K562 (cell line): Measurements from ENCODE around the gene ZNF474. TPM values are rescaled to one million over a fixed set of nuclear protein-coding genes. Genes with fewer than 3 reads are reported as not detected.

Source experiments
- CHD4 ChIP-seq: fragments of 200-600 bp; sonication (generic); IDR thresholded peaks from 3 replicates; pipeline ENCODE4 v1.6.1; 2012; ENCODE audit warnings: low read depth, mild to moderate bottlenecking, mixed read lengths, low read length, inconsistent platforms; ENCODE audit not compliant: insufficient read depth, insufficient replicate concordance, poor library complexity, severe bottlenecking
- ELF1 ChIP-seq: fragments of 200-800 bp; sonication (Bioruptor generic); IDR thresholded peaks from 2 replicates; pipeline ENCODE4 v1.6.1; 2016; ENCODE audit warnings: missing genetic modification characterization, missing compliant biosample characterization
- FIP1L1 ChIP-seq: fragments of 200-400 bp; formaldehyde crosslinking; IDR thresholded peaks from 2 replicates; pipeline ENCODE4 v1.6.1; 2018; ENCODE audit warnings: mild to moderate bottlenecking, low read depth, low read length; ENCODE audit not compliant: poor library complexity, severe bottlenecking
- FOS ChIP-seq: IDR thresholded peaks from 3 replicates; pipeline ENCODE4 v1.6.1; 2011; ENCODE audit not compliant: insufficient read length; ENCODE audit errors: extremely low read depth
- FOXA3 ChIP-seq, 2 experiments: fragments of 450-650 bp in 1 of 2; sonication (generic) in 1 of 2; formaldehyde crosslinking; IDR thresholded peaks in 1 of 2; conservative IDR thresholded peaks in 1 of 2; 2 replicates each; pipeline versions ENCODE4 v1.4.0 to v1.8.0; 2020 to 2022; ENCODE audit warnings: mild to moderate bottlenecking in 2 of 2, missing genetic modification reagents in 1 of 2
- FOXM1 ChIP-seq, 2 experiments: fragments of 450-650 bp in 1 of 2; sonication (generic) in 1 of 2; formaldehyde crosslinking in 1 of 2; IDR thresholded peaks; 2 replicates each; pipeline versions ENCODE4 v1.6.1 to v1.9.0; 2017 to 2022; ENCODE audit warnings: low read depth in 2 of 2, mild to moderate bottlenecking in 2 of 2, missing genetic modification reagents in 1 of 2, moderate library complexity in 1 of 2
- HLTF ChIP-seq: fragments of 450-650 bp; IDR thresholded peaks from 2 replicates; pipeline ENCODE4 v1.6.1; 2016
- KDM1A ChIP-seq, 2 experiments: fragments of 450-650 bp; IDR thresholded peaks; 2 replicates each; pipeline ENCODE4 v1.6.1; 2016; ENCODE audit warnings: mild to moderate bottlenecking in 2 of 2
- NBN ChIP-seq: fragments of 450-650 bp; IDR thresholded peaks from 2 replicates; pipeline ENCODE4 v1.6.1; 2016; ENCODE audit warnings: low read depth, mild to moderate bottlenecking
- NCOA2 ChIP-seq, 2 experiments: fragments of 450-650 bp; IDR thresholded peaks; 2 replicates each; pipeline ENCODE4 v1.6.1; 2018; ENCODE audit warnings: mild to moderate bottlenecking in 2 of 2, moderate library complexity in 1 of 2; ENCODE audit not compliant: partially characterized antibody in 2 of 2
- NFIX ChIP-seq: fragments of 250-450 bp; sonication (Bioruptor Pico); IDR thresholded peaks from 2 replicates; pipeline ENCODE4 v1.4.0; 2020; ENCODE audit warnings: low read depth, mild to moderate bottlenecking, moderate library complexity
- NR1H2 ChIP-seq: sonication (generic); formaldehyde crosslinking; IDR thresholded peaks from 2 replicates; pipeline ENCODE4 v1.4.0; 2020; ENCODE audit warnings: mild to moderate bottlenecking, missing genetic modification reagents
- PML ChIP-seq: IDR thresholded peaks from 2 replicates; pipeline ENCODE4 v1.6.1; 2012; ENCODE audit warnings: low read length, inconsistent platforms
- POLR2H ChIP-seq: IDR thresholded peaks from 2 replicates; pipeline ENCODE4 v1.6.1; 2016; ENCODE audit warnings: missing genetic modification characterization, low read depth, mild to moderate bottlenecking, control low read depth, missing compliant biosample characterization, moderate library complexity
- POLR3G ChIP-seq: IDR thresholded peaks from 2 replicates; pipeline ENCODE4 v1.6.1; 2011; ENCODE audit not compliant: insufficient read length, insufficient replicate concordance; ENCODE audit errors: extremely low read depth
- RUNX1 ChIP-seq: sonication (generic); IDR thresholded peaks from 2 replicates; pipeline ENCODE4 v1.6.1; 2016; ENCODE audit warnings: antibody characterized with exemption, low read depth
- SMAD3 ChIP-seq: fragments of 450-650 bp; formaldehyde crosslinking; conservative IDR thresholded peaks from 2 replicates; pipeline ENCODE4 v1.4.0; 2020; ENCODE audit warnings: mild to moderate bottlenecking
- SMARCE1 ChIP-seq: fragments of 450-650 bp; IDR thresholded peaks from 2 replicates; pipeline ENCODE4 v1.7.1; 2016; ENCODE audit warnings: mild to moderate bottlenecking
- TAL1 ChIP-seq: fragments of 450-650 bp; IDR thresholded peaks from 2 replicates; pipeline ENCODE4 v1.6.1; 2016; ENCODE audit warnings: mild to moderate bottlenecking
- TFAP4 ChIP-seq: sonication (generic); formaldehyde crosslinking; IDR thresholded peaks from 2 replicates; pipeline ENCODE4 v1.8.0; 2022; ENCODE audit warnings: missing genetic modification reagents, mild to moderate bottlenecking, moderate library complexity, borderline replicate concordance
- THRAP3 ChIP-seq: fragments of 450-650 bp; IDR thresholded peaks from 2 replicates; pipeline ENCODE4 v1.6.1; 2016; ENCODE audit warnings: mild to moderate bottlenecking, inconsistent platforms, borderline replicate concordance
- ZBTB7A ChIP-seq: IDR thresholded peaks from 2 replicates; pipeline ENCODE4 v1.6.1; 2011; ENCODE audit warnings: low read depth, mild to moderate bottlenecking, low read length, moderate library complexity, borderline replicate concordance; ENCODE audit not compliant: control insufficient read depth
- ZNF12 ChIP-seq: sonication (generic); formaldehyde crosslinking; IDR thresholded peaks from 2 replicates; pipeline ENCODE4 v1.4.0; 2020; ENCODE audit warnings: mild to moderate bottlenecking, missing genetic modification reagents
- ZNF124 ChIP-seq: sonication (generic); formaldehyde crosslinking; IDR thresholded peaks from 2 replicates; pipeline ENCODE4 v1.8.1; 2022; ENCODE audit warnings: missing genetic modification reagents
- ZNF217 ChIP-seq: sonication (generic); formaldehyde crosslinking; IDR thresholded peaks from 2 replicates; pipeline ENCODE4 v1.8.0; 2022; ENCODE audit warnings: mild to moderate bottlenecking, missing genetic modification reagents
- ZNF436 ChIP-seq: fragments of 250-450, 450-650 bp; sonication (Bioruptor Pico); formaldehyde crosslinking; IDR thresholded peaks from 2 replicates; pipeline ENCODE4 v1.7.0; 2020; ENCODE audit warnings: mild to moderate bottlenecking
- ZNF551 ChIP-seq: fragments of 250-450 bp; sonication (Bioruptor Pico); IDR thresholded peaks from 2 replicates; pipeline ENCODE4 v1.5.0; 2021; ENCODE audit warnings: mild to moderate bottlenecking, moderate library complexity
- ZNF644 ChIP-seq: fragments of 200-800 bp; sonication (Bioruptor generic); IDR thresholded peaks from 2 replicates; pipeline ENCODE4 v1.6.1; 2016; ENCODE audit warnings: low read depth, missing genetic modification characterization, missing compliant biosample characterization
- ZNF668 ChIP-seq: fragments of 250-450 bp; sonication (Bioruptor Pico); IDR thresholded peaks from 2 replicates; pipeline ENCODE4 v1.8.0; 2022; ENCODE audit warnings: mild to moderate bottlenecking, inconsistent platforms
- polyA plus RNA-seq, 8 experiments: library from polyadenylated mRNA; depleted of rRNA in 4 of 8; stranded (reverse) in 5 of 8; unstranded in 3 of 8; fragments of >200 nt; fragmentation: Nextera tagmentation in 2 of 8; fragmentation: Illumina TruSeq in 1 of 8; extraction: Ambion mirVana in 2 of 8; extraction: Trizol in 1 of 8; gene quantifications; 2 replicates each; pipeline versions ENCODE4 v1.2.1 to v1.2.3, GENCODE V29; 2011 to 2014; ENCODE audit warnings: inconsistent platforms in 1 of 8, missing spikeins in 1 of 8
- total RNA-seq, 7 experiments: library from RNA; depleted of rRNA in 6 of 7; stranded (reverse); fragments of >200 nt in 6 of 7; fragmentation: Illumina TruSeq in 2 of 7; extraction: Trizol in 2 of 7; gene quantifications; 2 replicates each; pipeline versions ENCODE4 v1.2.1 to v1.2.3, GENCODE V29; 2011 to 2021; ENCODE audit warnings: low replicate concordance in 1 of 7

The ZNF474 gene
- total and polyA plus RNA-seq, 9 of the 15 experiments (the other 6 are each of a cell fraction or from before 2014, with no cell fraction given), result 0.16 to 0.62 (median 0.39) TPM

- no peak for TF ChIP-seq TFAP4 (CRISPR knock-in tag)
- TF ChIP-seq CHD4, result no peak
- no peak for TF ChIP-seq POLR2H
- TF ChIP-seq NFIX, result no peak
- TF ChIP-seq HLTF, result peak; percentile 56; the same call in 1 of the 2 replicates
- no peak for TF ChIP-seq RUNX1
- TF ChIP-seq FOXA3 (CRISPR knock-in tag; conservative IDR thresholded peaks at IDR 0.05 in 1 of 2, IDR thresholded peaks at IDR 0.05 in 1 of 2), result no peak
- TF ChIP-seq NR1H2, result no peak
- no peak for TF ChIP-seq ZNF551 (CRISPR knock-in tag)
- TF ChIP-seq ZBTB7A, result no peak
- peak; percentile 87 to 90 for TF ChIP-seq KDM1A (IDR thresholded peaks at IDR 0.05)
- TF ChIP-seq ZNF217 (CRISPR knock-in tag), result no peak
- no peak for TF ChIP-seq ZNF12 (CRISPR knock-in tag)
- peak; percentile 81 for TF ChIP-seq SMARCE1
- no peak for TF ChIP-seq THRAP3
- TF ChIP-seq SMAD3 (CRISPR knock-in tag), result no peak
- TF ChIP-seq PML, result no peak
- TF ChIP-seq TAL1, result peak; percentile 85
- 0 out of 2 replicates have a peak, but pooled peaks have one; percentile 53 for TF ChIP-seq NBN
- TF ChIP-seq ELF1 (tag), result no peak
- no peak for TF ChIP-seq NCOA2 (IDR thresholded peaks at IDR 0.05; ENCODE audit: partially characterized antibody in 2 of 2)
- no peak for TF ChIP-seq ZNF124
- TF ChIP-seq ZNF668 (CRISPR knock-in tag), result no peak
- peak; percentile 32; the same call in 1 of the 2 replicates for TF ChIP-seq FOXM1 (IDR thresholded peaks at IDR 0.05; ENCODE audit: low read depth)
- TF ChIP-seq FOXM1 (CRISPR knock-in tag; IDR thresholded peaks at IDR 0.05; ENCODE audit: low read depth), result no peak
- no peak for TF ChIP-seq FOS
- no peak for TF ChIP-seq ZNF436 (CRISPR knock-in tag)
- no peak for TF ChIP-seq ZNF644 (tag)
- TF ChIP-seq POLR3G, result no peak
- TF ChIP-seq FIP1L1, result no peak
Measured at GRCh38 chr5:122149321-122150090, 20.2 kb downstream of the ZNF474 start (continued).
